HCT116 (cell line): Measurements from ENCODE around the gene TJAP1. TPM values are rescaled to one million over a fixed set of nuclear protein-coding genes. Genes with fewer than 3 reads are reported as not detected.

ENCODE experiments used
- ATAC-seq: fragments of 200-7000 bp; cut with Tn5 transposase; 2 replicates; pipeline ENCODE4 v1.9.1; 2020; ENCODE audit warnings: mild to moderate bottlenecking, moderate library complexity
- BruUV-seq: library from RNA; stranded (reverse); fragments of 400-500 nt; replicated peaks from 2 replicates; lab custom pipeline; 2021; lab: Mats Ljungman, UMichigan
- CTCF ChIA-PET: fragments of 300-600 bp; sonication (Branson Sonifier 250); formaldehyde crosslinking; loops from one replicate; lab custom pipeline; 2021; ENCODE audit warnings: antibody characterized with exemption; lab: Charles Lee
- POLR2A ChIA-PET: fragments of 300-600, 350-600 bp; sonication (Branson Sonifier 250); formaldehyde crosslinking; loops from one replicate; lab custom pipeline; 2021; ENCODE audit warnings: antibody characterized with exemption; lab: Charles Lee
- RAD21 ChIA-PET, 2 experiments: fragments of 300-600 bp; sonication (Branson Sonifier 250); formaldehyde crosslinking; loops; one replicate each; lab custom pipeline; 2023; ENCODE audit warnings: low total read pairs in 2 of 2; ENCODE audit not compliant: uncharacterized antibody in 2 of 2, unreplicated experiment in 2 of 2, low non-redundant PET in 1 of 2; lab: Charles Lee
- DNase-seq: peaks from one replicate; pipeline ENCODE4 v3.0.0-alpha.2; 2010; ENCODE audit warnings: low read depth, low spot score
- H2AFZ ChIP-seq: fragments of 200-600 bp; shearing (Covaris generic), sonication (generic); 2 replicates; pipeline ENCODE4 v1.6.1; 2017; ENCODE audit warnings: low read depth, mixed run types, mixed read lengths, antibody characterized with exemption, low read length; ENCODE audit not compliant: poor library complexity, severe bottlenecking
- H3K27ac ChIP-seq: 2 replicates; pipeline ENCODE4 v1.5.1; 2012; ENCODE audit warnings: low read depth, low read length
- H3K27me3 ChIP-seq: fragments of 200-600 bp; sonication (generic); 2 replicates; pipeline ENCODE4 v1.6.1; 2016; ENCODE audit warnings: mixed run types, low read length, mixed read lengths; ENCODE audit not compliant: insufficient read depth
- H3K36me3 ChIP-seq, 2 experiments: fragments of 200-500 bp in 1 of 2; fragments of 200-600 bp in 1 of 2; sonication (Bioruptor generic) in 1 of 2; sonication (generic) in 1 of 2; 2 replicates each; pipeline versions ENCODE4 v1.5.1 to v1.6.1; 2014 to 2016; ENCODE audit warnings: low read length in 2 of 2, inconsistent platforms in 1 of 2, mixed read lengths in 1 of 2, mixed run types in 1 of 2; ENCODE audit not compliant: insufficient read depth in 2 of 2, control insufficient read depth in 1 of 2
- H3K4me1 ChIP-seq, 2 experiments: fragments of 200-600 bp in 1 of 2; sonication (generic) in 1 of 2; 2 replicates each; pipeline versions ENCODE4 v1.5.1 to v1.6.1; 2012 to 2017; ENCODE audit warnings: low read length in 2 of 2, inconsistent platforms in 1 of 2, mild to moderate bottlenecking in 1 of 2, mixed read lengths in 1 of 2, mixed run types in 1 of 2, moderate library complexity in 1 of 2; ENCODE audit not compliant: insufficient read depth in 2 of 2, control insufficient read depth in 1 of 2
- H3K4me2 ChIP-seq: fragments of 200-600 bp; sonication (generic); 2 replicates; pipeline ENCODE4 v1.6.1; 2017; ENCODE audit warnings: mixed run types, low read length, mixed read lengths
- H3K4me3 ChIP-seq, 2 experiments: fragments of 200-600 bp in 1 of 2; sonication (generic) in 1 of 2; replicated peaks in 1 of 2; 2 replicates each; pipeline ENCODE4 v1.5.1; 2011 to 2016; ENCODE audit warnings: low read length in 2 of 2, control low read depth in 1 of 2, low read depth in 1 of 2, mild to moderate bottlenecking in 1 of 2, mixed read lengths in 1 of 2, mixed run types in 1 of 2
- H3K79me2 ChIP-seq: fragments of 200-600 bp; sonication (generic); 2 replicates; pipeline ENCODE4 v1.6.1; 2017; ENCODE audit warnings: mild to moderate bottlenecking, mixed run types, low read length, moderate library complexity, mixed read lengths; ENCODE audit not compliant: insufficient read depth
- H3K9ac ChIP-seq: fragments of 200-600 bp; sonication (generic); 2 replicates; pipeline ENCODE4 v1.6.1; 2016; ENCODE audit warnings: low read length, mixed read lengths
- H3K9me2 ChIP-seq: fragments of 200-600 bp; sonication (generic), shearing (Covaris generic); 2 replicates; pipeline ENCODE4 v1.6.1; 2017; ENCODE audit warnings: mixed run types, mild to moderate bottlenecking, moderate library complexity; ENCODE audit not compliant: insufficient read depth
- H3K9me3 ChIP-seq, 2 experiments: fragments of 200-500 bp in 1 of 2; fragments of 200-600 bp in 1 of 2; sonication (Bioruptor generic) in 1 of 2; sonication (generic) in 1 of 2; 2 replicates each; pipeline ENCODE4 v1.6.1; 2014 to 2017; ENCODE audit warnings: low read length in 2 of 2, mixed read lengths in 2 of 2, inconsistent platforms in 1 of 2, low read depth in 1 of 2, mild to moderate bottlenecking in 1 of 2, mixed run types in 1 of 2, moderate library complexity in 1 of 2; ENCODE audit not compliant: control insufficient read depth in 1 of 2, insufficient read depth in 1 of 2
- H4K20me1 ChIP-seq: fragments of 200-600 bp; sonication (generic), shearing (Covaris generic); 2 replicates; pipeline ENCODE4 v1.6.1; 2017; ENCODE audit warnings: mixed run types, mild to moderate bottlenecking, moderate library complexity; ENCODE audit not compliant: insufficient read depth
- ATF3 ChIP-seq: IDR thresholded peaks from 2 replicates; pipeline ENCODE4 v1.6.1; 2012
- CTCF ChIP-seq, 3 experiments: fragments of 200-600 bp in 1 of 3; sonication (generic) in 1 of 3; IDR thresholded peaks in 2 of 3; conservative IDR thresholded peaks in 1 of 3; 2 replicates each; pipeline ENCODE4 v1.5.1; 2012 to 2017; ENCODE audit warnings: low read depth in 2 of 3, low read length in 2 of 3, antibody characterized with exemption in 1 of 3, borderline replicate concordance in 1 of 3, control low read depth in 1 of 3, mild to moderate bottlenecking in 1 of 3, mixed read lengths in 1 of 3, mixed run types in 1 of 3, moderate library complexity in 1 of 3; ENCODE audit not compliant: insufficient read depth in 1 of 3
- EGR1 ChIP-seq: IDR thresholded peaks from 2 replicates; pipeline ENCODE4 v1.6.1; 2012; ENCODE audit warnings: low read depth
- SIN3A ChIP-seq: IDR thresholded peaks from 2 replicates; pipeline ENCODE4 v1.6.1; 2012; ENCODE audit warnings: low read depth
- YY1 ChIP-seq: IDR thresholded peaks from 2 replicates; pipeline ENCODE4 v1.6.1; 2011; ENCODE audit warnings: low read length, low read depth, moderate library complexity, mild to moderate bottlenecking; ENCODE audit not compliant: insufficient replicate concordance; ENCODE audit errors: extremely low read depth
- ZBTB33 ChIP-seq: IDR thresholded peaks from 2 replicates; pipeline ENCODE4 v1.6.1; 2011; ENCODE audit warnings: mild to moderate bottlenecking, low read length, moderate library complexity; ENCODE audit not compliant: insufficient replicate concordance; ENCODE audit errors: extremely low read depth
- intact Hi-C: fragments of 100-400 bp; cut with micrococcal nuclease; formaldehyde crosslinking; loops from 2 replicates; pipeline ENCODE4 v1.10.0; 2022
- total RNA-seq: library from RNA; stranded (reverse); gene quantifications from one replicate; pipeline ENCODE4 v1.2.1, GENCODE V29; 2021; ENCODE audit not compliant: unreplicated experiment

TJAP1 gene
- total RNA-seq, 1 experiment from 2014 or later: 45.2 TPM

DNA sequence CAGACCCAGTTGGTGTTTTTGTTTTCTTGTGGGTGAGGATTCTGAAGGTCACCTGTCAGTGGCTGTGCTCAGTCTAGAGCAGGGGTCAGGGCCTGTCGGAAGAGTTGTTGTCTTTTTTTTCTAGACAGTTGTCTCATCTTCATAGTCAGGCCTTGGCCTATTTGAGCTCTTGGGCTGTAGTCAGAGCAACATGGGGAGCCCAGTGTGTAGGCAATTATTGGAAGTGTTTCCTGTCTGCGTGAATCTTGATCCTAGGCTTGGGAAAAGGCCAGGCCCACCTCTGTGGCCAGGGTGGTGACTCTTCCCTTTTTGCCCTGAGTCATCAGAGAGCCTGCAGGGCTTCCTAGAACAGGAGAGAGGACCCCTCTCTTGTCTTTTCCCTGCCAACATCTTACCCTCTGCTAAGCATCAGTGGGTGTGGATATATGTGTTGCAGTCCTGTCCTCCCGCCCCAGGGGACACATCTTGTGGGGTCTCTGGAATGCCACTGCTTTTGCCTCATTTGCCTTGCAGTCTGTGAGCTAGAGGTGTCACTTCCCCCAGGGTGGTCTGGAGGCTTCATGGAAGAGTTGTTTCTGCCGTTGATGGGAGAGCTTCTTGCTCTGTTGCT, 11.4 kb downstream of the TJAP1 start:
- CTCF ChIA-PET: no interaction called here
- Histone ChIP-seq H3K4me3 (no peak overlapping the region), H3K27ac (no peak overlapping the region), H2AFZ (no peak overlapping the region), H3K9me3 (no peaks in the 10 kb centered on the region), H3K36me3 (no peaks in the 10 kb centered on the region), H3K9me2 (no peaks in the 10 kb centered on the region), H3K9ac (no peak overlapping the region), H3K4me1 (peaks cover 2 to 18% of the 10 kb centered on the region in 2 experiments; a peak in 3 of 4 replicates), H4K20me1 (no peaks in the 10 kb centered on the region), H3K27me3 (no peaks in the 10 kb centered on the region), H3K79me2 (peaks cover 48% of the 10 kb centered on the region), H3K4me2 (no peak overlapping the region)
- ATAC-seq (no peak), DNase-seq (no peak)
- intact Hi-C loops: no loop called here
- POLR2A ChIA-PET: interaction anchor here (0.7 kb wide), 1 partner anchor 31 kb away, joined by 3 read pairs; no protein-coding TSS in a partner anchor
- no TSS peak for BruUV-seq
- RAD21 ChIA-PET: no interaction called here
- TF ChIP-seq YY1: no peak
- TF ChIP-seq SIN3A: no peak

- H3K36me3 ChIP-seq: no peaks in the 10 kb centered on the region
- CTCF ChIA-PET: no interaction called here
- POLR2A ChIA-PET: interaction anchor here (0.7 kb wide), 1 partner anchor 32 kb away, joined by 3 read pairs; no protein-coding TSS in a partner anchor
- no peaks in the 10 kb centered on the region for H4K20me1 ChIP-seq
- no peak overlapping the region for H3K4me2 ChIP-seq
- H3K4me1 ChIP-seq: peaks cover 2 to 25% of the 10 kb centered on the region in 2 experiments; a peak in 3 of 4 replicates
- no peak overlapping the region for H3K9ac ChIP-seq
- no peak for ATAC-seq
- TF ChIP-seq ZBTB33 (no peak), EGR1 (no peak), CTCF (IDR thresholded peaks at IDR 0.05 in 2 of 3, conservative IDR thresholded peaks at IDR 0.05 in 1 of 3; ENCODE audit: borderline replicate concordance in 1 of 3, insufficient read depth in 1 of 3, low read depth in 2 of 3, low read length in 2 of 3) (no peak), YY1 (no peak), ATF3 (no peak)
- TF ChIP-seq, all 23 proteins: peak for 0
- Histone ChIP-seq H3K27ac (no peak overlapping the region), H3K79me2 (peaks cover 52% of the 10 kb centered on the region), H3K27me3 (no peaks in the 10 kb centered on the region), H2AFZ (no peak overlapping the region), H3K4me3 (no peak overlapping the region), H3K9me3 (no peaks in the 10 kb centered on the region), H3K9me2 (no peaks in the 10 kb centered on the region)
- no TSS peak for BruUV-seq
- DNase-seq: no peak
- RAD21 ChIA-PET: no interaction called here
- intact Hi-C loops: no loop called here
Observed at GRCh38 chr6:43489277-43490072, 12.1 kb downstream of the TJAP1 start.
